HCT116 (cell line): ENCODE measurements around the gene GJA8.

Experiments used
- CTCF ChIP-seq, 3 experiments: fragments of 200-600 bp in 1 of 3; sonication (generic) in 1 of 3; IDR thresholded peaks in 2 of 3; conservative IDR thresholded peaks in 1 of 3; 2 replicates each; pipeline ENCODE4 v1.5.1; 2012 to 2017; ENCODE audit warnings: low read depth in 2 of 3, low read length in 2 of 3, antibody characterized with exemption in 1 of 3, borderline replicate concordance in 1 of 3, control low read depth in 1 of 3, mild to moderate bottlenecking in 1 of 3, mixed read lengths in 1 of 3, mixed run types in 1 of 3, moderate library complexity in 1 of 3; ENCODE audit not compliant: insufficient read depth in 1 of 3
- JUND ChIP-seq: IDR thresholded peaks from 2 replicates; pipeline ENCODE4 v1.6.1; 2012
- MAX ChIP-seq: IDR thresholded peaks from 2 replicates; pipeline ENCODE4 v1.6.1; 2012
- YY1 ChIP-seq: IDR thresholded peaks from 2 replicates; pipeline ENCODE4 v1.6.1; 2011; ENCODE audit warnings: low read length, low read depth, moderate library complexity, mild to moderate bottlenecking; ENCODE audit not compliant: insufficient replicate concordance; ENCODE audit errors: extremely low read depth

GRCh38 chr1:147895123-147895522, 7.5 kb upstream of the GJA8 start:
- TF ChIP-seq MAX (no peak), CTCF (IDR thresholded peaks at IDR 0.05 in 2 of 3, conservative IDR thresholded peaks at IDR 0.05 in 1 of 3; ENCODE audit: borderline replicate concordance in 1 of 3, insufficient read depth in 1 of 3, low read depth in 2 of 3, low read length in 2 of 3) (no peak), JUND (no peak), YY1 (no peak)
